Urothelium cell line (cell line): Measurements from ENCODE around the gene GABBR1.

Experiments used
- DNase-seq: peaks from one replicate; pipeline ENCODE4 v3.0.0; 2011; ENCODE audit warnings: low spot score, mixed read lengths
- FAIRE-seq: peaks from 2 replicates; lab custom pipeline; 2011; peaks lifted over from hg19 to GRCh38; lab: Jason Lieb, UNC

GABBR1 gene

GRCh38 chr6:29655658-29656057 lies 22.7 kb upstream of the GABBR1 start:
- FAIRE-seq (no peak), DNase-seq (no peak)

- FAIRE-seq = no peak
- peak; percentile 62 for DNase-seq
These were observed 20.6 kb upstream of the GABBR1 start for GRCh38 chr6:29653452-29654038.

- DNase-seq (no peak), FAIRE-seq (no peak)
These were observed 19.2 kb upstream of the GABBR1 start for GRCh38 chr6:29652198-29652584.

GRCh38 chr6:29651413-29652197 lies 18.6 kb upstream of the GABBR1 start:
- DNase-seq (peak; percentile 53), FAIRE-seq (no peak)

- FAIRE-seq = peak; percentile 86
- peak; percentile 96 for DNase-seq
These were observed 17.0 kb upstream of the GABBR1 start for GRCh38 chr6:29649701-29650673.

- FAIRE-seq (no peak), DNase-seq (peak; percentile 40)
These were observed 15.1 kb upstream of the GABBR1 start for GRCh38 chr6:29647927-29648642.

- FAIRE-seq (no peak), DNase-seq (no peak)
These were observed 8.6 kb upstream of the GABBR1 start for GRCh38 chr6:29641430-29642148.

GRCh38 chr6:29637247-29637646 lies 4.3 kb upstream of the GABBR1 start:
- FAIRE-seq = no peak
- DNase-seq = no peak

GRCh38 chr6:29633534-29633905 lies 537 bp upstream of the GABBR1 start:
- DNase-seq (no peak), FAIRE-seq (no peak)

GRCh38 chr6:29631860-29632731 lies 887 bp downstream of the GABBR1 start:
- DNase-seq (peak; percentile 76), FAIRE-seq (no peak)

GRCh38 chr6:29631209-29631810 lies 1.7 kb downstream of the GABBR1 start:
- FAIRE-seq (peak; percentile 17), DNase-seq (peak; percentile 39)

GRCh38 chr6:29630315-29630714 lies 2.7 kb downstream of the GABBR1 start:
- DNase-seq (no peak), FAIRE-seq (no peak)

GRCh38 chr6:29629571-29629970 lies 3.4 kb downstream of the GABBR1 start:
- no peak for FAIRE-seq
- DNase-seq = no peak

GRCh38 chr6:29628419-29629281 lies 4.3 kb downstream of the GABBR1 start:
- DNase-seq (peak; percentile 87), FAIRE-seq (peak; percentile 86)

GRCh38 chr6:29627755-29628418 lies 5.1 kb downstream of the GABBR1 start:
- DNase-seq = peak; percentile 89
- peak; percentile 30 for FAIRE-seq

- DNase-seq (no peak), FAIRE-seq (no peak)
These were observed 5.8 kb downstream of the GABBR1 start for GRCh38 chr6:29626948-29627754.
